Measurements from ENCODE around the gene SH3YL1. TPM values are rescaled to one million over a fixed set of nuclear protein-coding genes. Genes with fewer than 3 reads are reported as not detected.

Gene SH3YL1
- total and polyA plus RNA-seq, 2 experiments from 2014 or later, result 35.6 to 45.8 TPM

GRCh38 chr2:278312-278926, 14.6 kb upstream of the SH3YL1 start:
- Histone ChIP-seq H3K36me3 (ENCODE audit: insufficient read depth) (peaks cover 40% of the 10 kb centered on the region), H4K20me1 (replicated peaks; ENCODE audit: insufficient read depth) (peaks cover 33% of the 10 kb centered on the region), H2AFZ (no peak overlapping the region), H3K4me1 (ENCODE audit: insufficient read depth) (peaks cover 8% of the 10 kb centered on the region), H3K4me2 (no peak overlapping the region), H3K4me3 (no peak overlapping the region), H3K27me3 (ENCODE audit: insufficient read depth) (no peaks in the 10 kb centered on the region), H3K79me2 (replicated peaks; ENCODE audit: insufficient read depth) (peaks cover 58% of the 10 kb centered on the region), H3K9me2 (ENCODE audit: insufficient read depth) (no peaks in the 10 kb centered on the region), H3F3A (replicated peaks; ENCODE audit: low read depth) (peaks cover 2% of the 10 kb centered on the region; the same call in 1 of the 2 replicates), H3K27ac (ENCODE audit: low read depth) (no peak overlapping the region)
- Mint-ChIP-seq H3K27me3 (ENCODE audit: insufficient read depth, low read depth, poor library complexity) (peaks cover 3% of the 10 kb centered on the region), H3K4me1 (peaks cover 6% of the 10 kb centered on the region), H3K9me3 (no peaks in the 10 kb centered on the region), H3K27ac (no peak overlapping the region), H3K4me3 (no peak overlapping the region), H3K36me3 (ENCODE audit: low read depth) (peaks cover 63% of the 10 kb centered on the region)
- no peak for TF ChIP-seq EZH2phosphoT487 (IDR thresholded peaks at IDR 0.05; ENCODE audit: unreplicated experiment)
- TF ChIP-seq CTCF (conservative IDR thresholded peaks at IDR 0.05; ENCODE audit: low read depth in 2 of 2), result no peak
- ATAC-seq, result no peak
- DNase-seq (ENCODE audit: low spot score), result no peak

GRCh38 chr2:275466-275865, 11.6 kb upstream of the SH3YL1 start:
- H3K36me3 Mint-ChIP-seq (ENCODE audit: low read depth), result peaks cover 52% of the 10 kb centered on the region
- H3K36me3 ChIP-seq (ENCODE audit: insufficient read depth), result peaks cover 38% of the 10 kb centered on the region
- H3K4me3 Mint-ChIP-seq, result no peak overlapping the region
- TF ChIP-seq CTCF (conservative IDR thresholded peaks at IDR 0.05; ENCODE audit: low read depth in 2 of 2) (no peak), ZNF331 (CRISPR knock-in tag; IDR thresholded peaks at IDR 0.05; ENCODE audit: low read depth) (no peak), EZH2phosphoT487 (IDR thresholded peaks at IDR 0.05; ENCODE audit: unreplicated experiment) (no peak), ZNF114 (CRISPR knock-in tag; IDR thresholded peaks at IDR 0.05) (no peak)
- TF ChIP-seq, protein P1, sequence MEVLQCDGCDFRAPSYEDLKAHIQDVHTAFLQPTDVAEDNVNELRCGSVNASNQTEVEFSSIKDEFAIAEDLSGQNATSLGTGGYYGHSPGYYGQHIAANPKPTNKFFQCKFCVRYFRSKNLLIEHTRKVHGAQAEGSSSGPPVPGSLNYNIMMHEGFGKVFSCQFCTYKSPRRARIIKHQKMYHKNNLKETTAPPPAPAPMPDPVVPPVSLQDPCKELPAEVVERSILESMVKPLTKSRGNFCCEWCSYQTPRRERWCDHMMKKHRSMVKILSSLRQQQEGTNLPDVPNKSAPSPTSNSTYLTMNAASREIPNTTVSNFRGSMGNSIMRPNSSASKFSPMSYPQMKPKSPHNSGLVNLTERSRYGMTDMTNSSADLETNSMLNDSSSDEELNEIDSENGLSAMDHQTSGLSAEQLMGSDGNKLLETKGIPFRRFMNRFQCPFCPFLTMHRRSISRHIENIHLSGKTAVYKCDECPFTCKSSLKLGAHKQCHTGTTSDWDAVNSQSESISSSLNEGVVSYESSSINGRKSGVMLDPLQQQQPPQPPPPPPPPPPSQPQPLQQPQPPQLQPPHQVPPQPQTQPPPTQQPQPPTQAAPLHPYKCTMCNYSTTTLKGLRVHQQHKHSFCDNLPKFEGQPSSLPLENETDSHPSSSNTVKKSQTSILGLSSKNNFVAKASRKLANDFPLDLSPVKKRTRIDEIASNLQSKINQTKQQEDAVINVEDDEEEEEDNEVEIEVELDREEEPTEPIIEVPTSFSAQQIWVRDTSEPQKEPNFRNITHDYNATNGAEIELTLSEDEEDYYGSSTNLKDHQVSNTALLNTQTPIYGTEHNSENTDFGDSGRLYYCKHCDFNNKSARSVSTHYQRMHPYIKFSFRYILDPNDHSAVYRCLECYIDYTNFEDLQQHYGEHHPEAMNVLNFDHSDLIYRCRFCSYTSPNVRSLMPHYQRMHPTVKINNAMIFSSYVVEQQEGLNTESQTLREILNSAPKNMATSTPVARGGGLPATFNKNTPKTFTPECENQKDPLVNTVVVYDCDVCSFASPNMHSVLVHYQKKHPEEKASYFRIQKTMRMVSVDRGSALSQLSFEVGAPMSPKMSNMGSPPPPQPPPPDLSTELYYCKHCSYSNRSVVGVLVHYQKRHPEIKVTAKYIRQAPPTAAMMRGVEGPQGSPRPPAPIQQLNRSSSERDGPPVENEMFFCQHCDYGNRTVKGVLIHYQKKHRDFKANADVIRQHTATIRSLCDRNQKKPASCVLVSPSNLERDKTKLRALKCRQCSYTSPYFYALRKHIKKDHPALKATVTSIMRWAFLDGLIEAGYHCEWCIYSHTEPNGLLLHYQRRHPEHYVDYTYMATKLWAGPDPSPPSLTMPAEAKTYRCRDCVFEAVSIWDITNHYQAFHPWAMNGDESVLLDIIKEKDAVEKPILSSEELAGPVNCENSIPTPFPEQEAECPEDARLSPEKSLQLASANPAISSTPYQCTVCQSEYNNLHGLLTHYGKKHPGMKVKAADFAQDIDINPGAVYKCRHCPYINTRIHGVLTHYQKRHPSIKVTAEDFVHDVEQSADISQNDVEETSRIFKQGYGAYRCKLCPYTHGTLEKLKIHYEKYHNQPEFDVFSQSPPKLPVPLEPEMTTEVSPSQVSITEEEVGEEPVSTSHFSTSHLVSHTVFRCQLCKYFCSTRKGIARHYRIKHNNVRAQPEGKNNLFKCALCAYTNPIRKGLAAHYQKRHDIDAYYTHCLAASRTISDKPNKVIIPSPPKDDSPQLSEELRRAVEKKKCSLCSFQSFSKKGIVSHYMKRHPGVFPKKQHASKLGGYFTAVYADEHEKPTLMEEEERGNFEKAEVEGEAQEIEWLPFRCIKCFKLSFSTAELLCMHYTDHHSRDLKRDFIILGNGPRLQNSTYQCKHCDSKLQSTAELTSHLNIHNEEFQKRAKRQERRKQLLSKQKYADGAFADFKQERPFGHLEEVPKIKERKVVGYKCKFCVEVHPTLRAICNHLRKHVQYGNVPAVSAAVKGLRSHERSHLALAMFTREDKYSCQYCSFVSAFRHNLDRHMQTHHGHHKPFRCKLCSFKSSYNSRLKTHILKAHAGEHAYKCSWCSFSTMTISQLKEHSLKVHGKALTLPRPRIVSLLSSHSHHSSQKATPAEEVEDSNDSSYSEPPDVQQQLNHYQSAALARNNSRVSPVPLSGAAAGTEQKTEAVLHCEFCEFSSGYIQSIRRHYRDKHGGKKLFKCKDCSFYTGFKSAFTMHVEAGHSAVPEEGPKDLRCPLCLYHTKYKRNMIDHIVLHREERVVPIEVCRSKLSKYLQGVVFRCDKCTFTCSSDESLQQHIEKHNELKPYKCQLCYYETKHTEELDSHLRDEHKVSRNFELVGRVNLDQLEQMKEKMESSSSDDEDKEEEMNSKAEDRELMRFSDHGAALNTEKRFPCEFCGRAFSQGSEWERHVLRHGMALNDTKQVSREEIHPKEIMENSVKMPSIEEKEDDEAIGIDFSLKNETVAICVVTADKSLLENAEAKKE (CRISPR knock-in tag; IDR thresholded peaks at IDR 0.05), result no peak
- TF ChIP-seq, protein P2, sequence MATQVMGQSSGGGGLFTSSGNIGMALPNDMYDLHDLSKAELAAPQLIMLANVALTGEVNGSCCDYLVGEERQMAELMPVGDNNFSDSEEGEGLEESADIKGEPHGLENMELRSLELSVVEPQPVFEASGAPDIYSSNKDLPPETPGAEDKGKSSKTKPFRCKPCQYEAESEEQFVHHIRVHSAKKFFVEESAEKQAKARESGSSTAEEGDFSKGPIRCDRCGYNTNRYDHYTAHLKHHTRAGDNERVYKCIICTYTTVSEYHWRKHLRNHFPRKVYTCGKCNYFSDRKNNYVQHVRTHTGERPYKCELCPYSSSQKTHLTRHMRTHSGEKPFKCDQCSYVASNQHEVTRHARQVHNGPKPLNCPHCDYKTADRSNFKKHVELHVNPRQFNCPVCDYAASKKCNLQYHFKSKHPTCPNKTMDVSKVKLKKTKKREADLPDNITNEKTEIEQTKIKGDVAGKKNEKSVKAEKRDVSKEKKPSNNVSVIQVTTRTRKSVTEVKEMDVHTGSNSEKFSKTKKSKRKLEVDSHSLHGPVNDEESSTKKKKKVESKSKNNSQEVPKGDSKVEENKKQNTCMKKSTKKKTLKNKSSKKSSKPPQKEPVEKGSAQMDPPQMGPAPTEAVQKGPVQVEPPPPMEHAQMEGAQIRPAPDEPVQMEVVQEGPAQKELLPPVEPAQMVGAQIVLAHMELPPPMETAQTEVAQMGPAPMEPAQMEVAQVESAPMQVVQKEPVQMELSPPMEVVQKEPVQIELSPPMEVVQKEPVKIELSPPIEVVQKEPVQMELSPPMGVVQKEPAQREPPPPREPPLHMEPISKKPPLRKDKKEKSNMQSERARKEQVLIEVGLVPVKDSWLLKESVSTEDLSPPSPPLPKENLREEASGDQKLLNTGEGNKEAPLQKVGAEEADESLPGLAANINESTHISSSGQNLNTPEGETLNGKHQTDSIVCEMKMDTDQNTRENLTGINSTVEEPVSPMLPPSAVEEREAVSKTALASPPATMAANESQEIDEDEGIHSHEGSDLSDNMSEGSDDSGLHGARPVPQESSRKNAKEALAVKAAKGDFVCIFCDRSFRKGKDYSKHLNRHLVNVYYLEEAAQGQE (IDR thresholded peaks at IDR 0.05; ENCODE audit: unreplicated experiment), result no peak

More at GRCh38 chr2:275466-275865, 11.6 kb upstream of the SH3YL1 start:
- Mint-ChIP-seq H3K4me1 (peaks cover 7% of the 10 kb centered on the region; the same call in 1 of the 3 replicates), H3K27ac (no peak overlapping the region), H3K9me3 (no peaks in the 10 kb centered on the region), H3K27me3 (ENCODE audit: insufficient read depth, low read depth, poor library complexity) (no peaks in the 10 kb centered on the region)
- Histone ChIP-seq H2AFZ (no peak overlapping the region), H3K4me1 (ENCODE audit: insufficient read depth) (no peaks in the 10 kb centered on the region), H4K20me1 (replicated peaks; ENCODE audit: insufficient read depth) (peaks cover 62% of the 10 kb centered on the region), H3K27ac (ENCODE audit: low read depth) (no peak overlapping the region), H3K79me2 (replicated peaks; ENCODE audit: insufficient read depth) (peaks cover 87% of the 10 kb centered on the region), H3K9me2 (ENCODE audit: insufficient read depth) (no peaks in the 10 kb centered on the region), H3F3A (replicated peaks; ENCODE audit: low read depth) (no peaks in the 10 kb centered on the region), H3K27me3 (ENCODE audit: insufficient read depth) (no peaks in the 10 kb centered on the region), H3K4me3 (no peak overlapping the region), H3K4me2 (no peak overlapping the region)
- DNase-seq (ENCODE audit: low spot score), result no peak
- no peak for ATAC-seq
